GM15510 (cell line): Measurements from ENCODE around the gene FHIT.

Experiments
- POLR2A ChIP-seq: IDR thresholded peaks from 3 replicates; pipeline ENCODE4 v1.6.1; 2011; ENCODE audit warnings: borderline replicate concordance; ENCODE audit not compliant: insufficient read length; ENCODE audit errors: extremely low read depth

Gene FHIT

DNA sequence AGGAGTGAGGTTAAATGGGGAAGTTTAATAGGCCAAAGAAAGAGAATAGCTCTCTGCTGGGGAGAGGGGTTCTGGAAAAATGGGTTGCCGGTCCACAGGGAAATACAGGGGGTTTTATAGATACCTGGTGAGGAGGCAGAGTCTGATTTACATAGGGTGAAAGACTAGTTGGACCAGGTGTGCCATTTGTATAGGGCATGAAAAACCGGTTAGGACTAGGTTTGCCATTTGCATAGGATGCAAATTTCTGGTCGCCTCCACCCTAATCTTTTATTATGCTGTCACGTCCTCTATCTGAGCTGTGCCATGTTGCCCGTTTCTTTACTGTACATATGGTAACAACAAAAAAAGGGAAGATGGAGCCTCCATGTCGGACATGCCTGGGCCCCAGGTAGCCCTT lies 960.1 kb downstream of the FHIT start:
- TF ChIP-seq POLR2A = no peak

DNA sequence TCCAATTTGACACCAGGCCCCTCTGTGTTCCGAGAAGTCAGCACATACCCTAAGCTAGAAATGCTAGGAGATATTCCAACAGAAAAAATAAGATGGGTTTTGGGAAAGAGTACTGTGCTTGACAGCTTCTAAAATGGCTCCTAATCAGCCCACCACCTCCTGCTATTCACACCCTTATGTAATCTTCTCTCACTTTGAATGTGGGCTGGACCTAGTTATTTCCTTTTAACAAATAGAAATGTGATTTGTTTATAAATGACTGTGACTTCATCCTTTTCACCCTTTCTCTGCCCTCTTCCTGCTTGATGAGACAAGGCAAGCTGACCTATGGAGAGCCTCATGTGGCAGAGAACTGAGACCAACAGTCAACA lies 961.1 kb downstream of the FHIT start:
- no peak for TF ChIP-seq POLR2A

DNA sequence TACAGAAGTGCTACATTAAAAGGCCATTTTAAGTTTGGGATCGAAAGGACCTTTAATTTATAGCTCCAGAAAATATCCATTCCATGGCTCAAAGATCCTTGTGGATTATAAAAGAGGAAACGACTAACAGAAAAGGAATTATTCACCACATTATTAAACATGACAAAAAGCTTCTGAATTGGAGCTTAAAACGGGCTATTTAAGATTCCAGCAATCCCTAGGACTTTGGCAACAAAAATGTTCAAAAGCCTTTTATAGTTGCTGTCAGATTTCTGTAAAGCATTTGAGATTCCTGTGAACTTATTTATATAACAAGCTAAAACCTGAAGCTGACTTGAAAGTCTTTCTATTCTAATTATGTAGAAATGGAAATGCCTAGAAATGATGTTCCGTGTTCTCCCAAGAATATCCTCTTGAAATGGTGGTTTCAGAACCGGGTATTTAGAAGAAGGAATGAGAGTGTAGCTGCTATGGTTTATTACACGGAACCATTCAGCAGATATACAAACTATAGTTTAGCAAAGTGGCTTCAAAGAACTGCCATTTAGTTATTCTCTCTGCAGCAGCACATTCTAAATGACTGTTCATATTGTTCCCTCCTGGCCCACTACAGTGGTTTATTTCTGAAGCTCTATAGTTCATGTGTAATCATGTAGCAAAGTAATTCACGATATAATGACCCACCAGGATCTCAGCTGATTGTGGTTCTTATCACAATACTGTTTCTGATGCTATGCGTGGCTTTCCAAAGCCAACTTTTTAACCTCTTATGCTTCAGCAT lies 961.7 kb downstream of the FHIT start:
- TF ChIP-seq POLR2A = no peak

DNA sequence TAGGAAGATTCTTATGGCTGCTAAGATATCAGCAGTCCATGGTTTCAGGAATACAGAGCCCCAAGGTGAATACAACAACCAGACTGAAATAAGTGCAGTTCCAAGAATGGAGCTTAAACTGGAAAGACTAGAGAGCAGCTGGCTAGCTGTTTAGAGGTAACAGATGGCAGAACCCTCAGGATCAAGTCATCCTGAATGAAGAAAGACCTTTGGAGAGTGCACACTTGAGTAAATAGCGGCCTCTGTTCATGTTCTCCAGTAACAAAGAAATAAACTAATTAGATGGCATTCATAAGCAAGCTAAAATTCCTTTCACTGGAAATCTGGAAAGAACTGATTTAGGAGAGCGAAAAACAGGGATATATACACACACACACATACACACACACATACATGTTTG lies 968.4 kb downstream of the FHIT start:
- no peak for TF ChIP-seq POLR2A

DNA sequence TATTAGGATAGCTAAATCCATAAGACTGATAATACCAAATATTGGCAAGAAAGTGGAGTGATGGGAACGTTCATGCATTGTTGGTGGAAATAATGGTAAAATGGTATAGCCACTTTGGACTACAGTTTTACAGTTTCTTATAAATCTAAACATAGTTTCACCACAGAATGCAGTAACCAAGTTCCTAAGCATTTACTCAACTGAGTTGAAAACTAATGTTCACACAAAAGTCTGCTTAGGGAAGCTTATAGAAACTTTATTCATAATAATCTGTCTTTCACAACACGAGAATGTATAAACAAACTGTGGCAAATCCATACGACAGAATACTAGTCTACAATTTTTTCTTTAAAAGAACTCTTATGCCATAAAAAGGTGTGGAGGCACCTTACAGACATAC lies 969.3 kb downstream of the FHIT start:
- TF ChIP-seq POLR2A = no peak

DNA sequence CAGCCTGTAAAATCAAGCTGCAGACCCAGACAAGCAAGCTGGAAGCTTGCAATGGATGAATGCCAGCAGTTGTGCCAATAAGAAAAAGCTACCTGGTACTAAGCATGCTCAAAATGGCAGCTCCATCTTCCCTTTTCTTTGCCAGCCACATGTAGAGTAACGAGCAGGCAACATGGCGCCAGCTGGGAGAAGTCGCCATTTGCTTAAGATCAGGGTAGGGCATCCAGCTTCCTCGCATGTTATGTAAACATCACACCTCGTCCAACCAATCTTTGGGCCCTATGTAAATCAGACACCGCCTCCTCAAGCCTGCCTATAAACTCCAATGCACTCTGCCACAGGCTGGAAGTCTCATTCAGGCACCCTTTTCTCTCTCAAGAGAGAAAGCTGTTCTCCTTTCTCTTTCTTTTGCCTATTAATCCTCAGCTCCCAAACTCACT lies 973.9 kb downstream of the FHIT start:
- TF ChIP-seq POLR2A = no peak

DNA sequence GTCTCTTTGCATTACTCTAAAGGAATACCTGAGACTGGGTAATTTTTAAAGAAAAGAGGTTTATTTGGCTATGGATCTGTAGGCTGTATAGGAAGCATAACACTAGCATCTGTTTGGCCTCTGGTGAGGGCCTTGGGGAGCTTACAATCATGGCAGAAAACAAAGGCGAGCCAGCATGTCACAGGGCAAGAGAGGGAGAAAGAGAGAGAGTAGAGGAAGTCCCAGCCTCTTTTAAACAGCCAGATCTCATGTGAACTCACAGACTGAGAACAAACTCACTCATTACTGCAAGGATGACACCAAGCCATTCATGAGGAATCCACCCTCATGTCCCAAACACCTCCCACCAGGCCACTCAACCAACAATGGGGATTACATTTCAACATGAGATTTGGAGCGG lies 974.6 kb downstream of the FHIT start:
- TF ChIP-seq POLR2A = no peak

DNA sequence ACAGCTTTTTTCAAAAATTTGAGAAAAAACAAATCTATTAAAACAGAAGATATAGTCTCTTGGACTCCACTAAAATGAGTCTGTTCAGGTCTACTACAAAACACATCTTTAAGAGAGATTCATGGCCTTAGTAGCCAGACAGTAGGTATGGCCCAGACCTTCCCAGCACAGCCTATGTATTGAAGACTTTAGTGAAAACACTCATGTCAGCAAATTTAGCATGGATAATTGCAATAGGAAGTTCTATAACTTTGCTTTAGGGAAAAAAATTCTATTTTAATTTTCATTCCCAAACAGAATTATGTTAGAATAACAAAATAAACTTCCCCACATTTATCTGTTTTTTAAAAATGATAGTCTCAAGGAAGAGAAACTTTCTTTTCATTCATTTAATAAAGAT lies 976.6 kb downstream of the FHIT start:
- TF ChIP-seq POLR2A = no peak

DNA sequence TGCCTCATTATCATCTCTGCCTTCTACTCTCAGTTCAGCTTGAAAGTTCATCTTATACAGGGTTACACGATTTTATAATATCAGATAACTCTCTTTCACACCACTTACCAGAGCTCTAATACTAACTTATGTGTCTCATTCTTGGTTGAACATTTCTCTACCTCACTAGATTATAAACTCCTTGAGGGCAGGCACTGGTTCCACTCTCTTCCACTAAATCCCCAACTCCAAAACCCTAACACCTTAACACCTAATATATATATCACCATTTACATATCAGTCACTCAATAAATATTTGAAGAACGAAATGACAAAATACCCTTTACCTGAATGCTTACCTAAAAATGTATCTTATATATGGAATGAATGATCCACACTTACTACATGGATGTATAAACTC lies 977.2 kb downstream of the FHIT start:
- no peak for TF ChIP-seq POLR2A

DNA sequence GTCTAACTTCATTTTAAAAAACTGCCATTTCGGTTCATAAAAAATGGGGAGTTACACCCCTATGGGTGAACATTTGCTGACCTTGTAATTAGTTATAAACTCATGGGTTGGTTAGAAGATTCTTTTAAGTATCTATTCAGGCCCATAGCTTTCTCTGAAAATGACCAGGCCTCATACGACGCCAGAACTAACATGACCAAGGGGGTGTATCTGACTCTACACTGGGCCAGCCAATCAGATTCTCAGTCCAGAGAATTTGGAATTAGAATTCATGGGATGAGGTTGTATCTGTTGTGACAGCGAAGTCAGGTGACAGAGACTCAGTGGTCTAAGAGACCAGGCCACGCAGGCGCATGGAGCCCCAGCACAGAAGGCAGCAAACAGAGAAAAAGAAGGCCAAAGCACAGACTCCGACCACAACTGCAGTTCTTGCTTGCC lies 981.4 kb downstream of the FHIT start:
- TF ChIP-seq POLR2A = no peak

DNA sequence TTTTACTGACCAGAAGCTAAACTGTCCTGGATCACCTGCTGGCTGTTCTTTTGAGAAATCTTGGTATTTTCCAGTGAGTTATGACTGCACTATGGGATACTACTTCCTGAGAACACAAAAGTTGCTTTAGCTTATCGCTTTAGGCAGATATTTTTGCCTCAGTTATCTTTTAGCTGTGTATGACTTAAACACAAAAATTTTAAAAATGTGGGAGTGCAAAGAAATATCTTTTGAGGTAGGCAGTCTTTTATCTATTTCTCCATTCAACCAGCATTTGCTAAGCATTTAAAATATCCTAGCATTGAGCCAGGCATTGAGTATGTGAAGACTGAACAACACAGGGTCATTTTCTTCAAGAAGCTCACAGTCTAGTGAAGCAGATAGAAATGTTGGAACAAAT lies 981.9 kb downstream of the FHIT start:
- TF ChIP-seq POLR2A = no peak

DNA sequence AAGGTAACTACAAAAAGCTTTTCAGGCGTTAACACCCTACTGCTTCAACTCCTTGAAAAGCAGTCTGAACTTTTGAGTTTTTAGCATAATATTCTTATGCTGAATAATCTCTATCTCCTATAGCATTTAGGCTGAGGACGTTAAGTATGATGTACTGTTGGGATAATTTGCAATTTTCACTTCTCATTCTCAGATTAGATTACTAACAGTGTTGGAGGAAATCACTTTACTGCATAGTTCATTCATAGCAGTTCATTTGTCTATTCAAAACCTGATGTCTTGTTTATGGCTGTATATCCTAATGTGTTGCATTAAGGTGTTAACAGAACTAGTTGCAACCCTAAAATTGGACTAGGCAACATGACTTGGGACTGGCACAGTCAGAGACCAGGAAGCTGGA lies 983.1 kb downstream of the FHIT start:
- no peak for TF ChIP-seq POLR2A

DNA sequence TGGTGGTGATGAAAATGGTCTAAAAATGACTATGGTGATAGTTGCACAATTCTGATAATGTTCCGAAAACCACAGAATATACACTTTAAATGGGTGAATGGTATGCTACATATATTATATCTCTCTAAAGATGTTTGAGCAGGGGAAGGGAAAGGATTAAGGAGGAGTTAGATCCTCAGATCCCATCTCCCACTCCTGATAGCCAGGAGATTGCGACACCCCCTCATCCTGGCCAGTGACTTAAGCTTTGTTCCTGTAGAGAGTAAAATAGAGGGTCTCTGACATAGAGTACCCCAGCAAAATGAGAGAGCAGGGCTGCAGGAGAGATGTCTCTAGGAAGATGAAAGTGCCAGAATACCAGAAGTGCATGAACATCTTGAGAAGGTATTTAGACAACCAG lies 984.8 kb downstream of the FHIT start:
- no peak for TF ChIP-seq POLR2A

DNA sequence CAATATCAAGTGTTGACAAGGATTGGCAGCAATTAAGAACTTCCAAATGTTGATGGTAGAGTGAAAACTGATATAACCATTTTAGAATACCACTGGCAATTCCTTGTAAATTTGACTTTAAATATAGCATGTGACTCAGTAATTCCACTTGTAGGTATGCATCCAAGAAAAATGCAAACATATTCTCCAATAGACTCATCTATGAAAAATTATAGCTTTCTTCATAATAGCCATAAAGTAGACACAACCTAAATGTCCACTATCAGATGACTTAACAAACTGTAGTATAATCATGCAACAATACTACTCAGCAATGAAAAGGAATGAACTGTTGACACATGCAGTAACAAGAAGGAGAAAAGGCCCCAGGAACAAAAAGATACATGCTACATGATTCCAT lies 988.1 kb downstream of the FHIT start:
- TF ChIP-seq POLR2A = no peak

DNA sequence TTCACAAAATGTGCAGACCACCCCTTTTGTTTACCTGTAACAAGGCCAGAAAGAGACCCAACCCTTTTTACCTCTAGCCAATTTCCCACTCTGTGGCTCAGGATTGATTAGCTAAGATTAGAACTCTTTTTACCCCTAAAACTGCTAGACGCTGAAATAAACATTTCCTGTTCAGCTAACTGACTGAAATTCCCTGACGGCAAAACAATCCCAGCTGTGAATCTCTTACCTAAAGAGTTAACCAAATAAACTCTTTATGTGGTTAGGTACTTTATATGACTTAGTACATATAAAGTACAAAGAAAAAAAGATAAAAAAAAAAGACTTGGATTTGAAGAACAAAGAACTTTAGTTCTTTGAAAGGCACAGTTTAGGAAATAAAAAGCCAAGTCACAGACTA lies 988.7 kb downstream of the FHIT start:
- TF ChIP-seq POLR2A = no peak

DNA sequence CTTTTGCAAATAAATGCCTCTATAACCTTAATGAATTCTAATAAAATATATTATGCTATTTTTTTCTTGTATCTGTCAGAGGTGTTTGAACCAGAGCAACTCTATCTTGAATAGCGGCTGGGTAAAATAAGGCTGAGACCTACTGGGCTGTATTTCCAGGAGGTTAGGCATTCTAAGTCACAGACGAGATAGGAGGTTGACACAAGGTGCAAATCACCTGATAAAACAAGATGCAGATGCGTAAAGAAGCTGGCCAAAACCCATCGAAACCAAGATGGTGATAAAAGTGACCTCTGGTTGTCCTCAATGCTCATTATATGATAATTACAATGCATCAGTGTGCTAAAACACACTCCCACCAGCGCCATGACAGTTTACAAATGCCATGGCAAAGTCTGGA lies 990.7 kb downstream of the FHIT start:
- no peak for TF ChIP-seq POLR2A

DNA sequence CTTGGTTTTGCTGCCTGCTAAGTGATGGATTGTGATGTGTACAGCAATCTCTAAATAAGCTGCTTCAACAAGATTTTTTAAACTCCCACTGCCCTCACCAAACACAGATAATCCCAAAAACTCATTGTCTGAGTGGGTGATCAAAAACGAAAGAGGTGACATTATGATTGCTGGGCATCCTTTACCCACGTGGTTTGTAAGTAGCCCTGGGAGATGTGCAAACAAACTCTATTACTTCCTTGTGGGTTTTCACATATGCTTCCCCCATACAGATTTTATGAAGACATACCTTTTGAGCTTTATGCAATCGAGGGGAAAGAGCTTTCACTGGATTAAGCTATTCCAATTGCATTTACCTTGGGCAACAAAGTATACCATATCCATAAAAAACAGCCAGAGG lies 1000.4 kb downstream of the FHIT start:
- no peak for TF ChIP-seq POLR2A
